Common myeloid progenitor, CD34-positive (primary cell): Measurements from ENCODE around the gene EPHB3.

Source experiments
- CTCF ChIA-PET: fragments of 350-600 bp; sonication (Branson Sonifier 250); formaldehyde crosslinking; loops from one replicate; lab custom pipeline; 2021; ENCODE audit warnings: antibody characterized with exemption; lab: Charles Lee
- POLR2A ChIA-PET: fragments of 350-600 bp; sonication (Branson Sonifier 250); formaldehyde crosslinking; loops from one replicate; lab custom pipeline; 2021; ENCODE audit warnings: antibody characterized with exemption; lab: Charles Lee
- DNase-seq, 3 donors: peaks; one replicate each; pipeline versions ENCODE4 v3.0.0 to v3.0.0-alpha.2; 2013
- H3K27ac ChIP-seq, 2 experiments: 1 replicate in 1 of 2; 2 replicates in 1 of 2; pipeline ENCODE4 v1.7.0; 2013; ENCODE audit warnings: inconsistent platforms in 2 of 2, low read length in 2 of 2, mild to moderate bottlenecking in 2 of 2, low read depth in 1 of 2, moderate library complexity in 1 of 2; ENCODE audit not compliant: severe bottlenecking in 2 of 2, insufficient read depth in 1 of 2, poor library complexity in 1 of 2
- H3K27me3 ChIP-seq, 5 experiments: replicated peaks in 2 of 5; 1 replicate in 3 of 5; 2 replicates in 2 of 5; pipeline versions ENCODE4 v1.6.1 to v1.7.0; 2013; ENCODE audit warnings: low read length in 4 of 5, mild to moderate bottlenecking in 2 of 5, moderate library complexity in 2 of 5, inconsistent platforms in 1 of 5; ENCODE audit not compliant: insufficient read depth in 5 of 5, control insufficient read depth in 4 of 5
- H3K36me3 ChIP-seq, 4 experiments: 1 replicate in 2 of 4; 2 replicates in 2 of 4; pipeline versions ENCODE4 v1.6.1 to v1.7.0; 2013; ENCODE audit warnings: low read length in 3 of 4, control low read depth in 1 of 4, mild to moderate bottlenecking in 1 of 4; ENCODE audit not compliant: control insufficient read depth in 4 of 4, insufficient read depth in 4 of 4
- H3K4me1 ChIP-seq, 4 experiments: 1 replicate in 3 of 4; 2 replicates in 1 of 4; pipeline versions ENCODE4 v1.6.1 to v1.7.1; 2013; ENCODE audit warnings: low read length in 3 of 4, mild to moderate bottlenecking in 3 of 4, control low read depth in 1 of 4, inconsistent platforms in 1 of 4, moderate library complexity in 1 of 4; ENCODE audit not compliant: control insufficient read depth in 4 of 4, insufficient read depth in 4 of 4; ENCODE audit errors: control extremely low read depth in 1 of 4
- H3K4me3 ChIP-seq, 7 experiments: 1 replicate in 4 of 7; 2 replicates in 3 of 7; pipeline versions ENCODE4 v1.5.1 to v1.7.0; 2013; ENCODE audit warnings: mild to moderate bottlenecking in 7 of 7, low read length in 6 of 7, moderate library complexity in 6 of 7, inconsistent platforms in 2 of 7, low read depth in 2 of 7, control low read depth in 1 of 7; ENCODE audit not compliant: insufficient read depth in 4 of 7, control insufficient read depth in 1 of 7; ENCODE audit errors: extremely low read depth in 1 of 7
- H3K9me3 ChIP-seq, 5 experiments: 1 replicate in 4 of 5; 2 replicates in 1 of 5; pipeline versions ENCODE4 v1.6.1 to v1.7.1; 2013; ENCODE audit warnings: low read length in 4 of 5, mild to moderate bottlenecking in 2 of 5, inconsistent platforms in 1 of 5, low read depth in 1 of 5, moderate library complexity in 1 of 5; ENCODE audit not compliant: control insufficient read depth in 4 of 5, insufficient read depth in 2 of 5; ENCODE audit errors: control extremely low read depth in 1 of 5
- WGBS: methylation state at CpG from one replicate; pipeline ENCODE4 v1.1.5; 2013; ENCODE audit not compliant: insufficient coverage; 5-methylcytosine and 5-hydroxymethylcytosine counted together

EPHB3 gene

DNA sequence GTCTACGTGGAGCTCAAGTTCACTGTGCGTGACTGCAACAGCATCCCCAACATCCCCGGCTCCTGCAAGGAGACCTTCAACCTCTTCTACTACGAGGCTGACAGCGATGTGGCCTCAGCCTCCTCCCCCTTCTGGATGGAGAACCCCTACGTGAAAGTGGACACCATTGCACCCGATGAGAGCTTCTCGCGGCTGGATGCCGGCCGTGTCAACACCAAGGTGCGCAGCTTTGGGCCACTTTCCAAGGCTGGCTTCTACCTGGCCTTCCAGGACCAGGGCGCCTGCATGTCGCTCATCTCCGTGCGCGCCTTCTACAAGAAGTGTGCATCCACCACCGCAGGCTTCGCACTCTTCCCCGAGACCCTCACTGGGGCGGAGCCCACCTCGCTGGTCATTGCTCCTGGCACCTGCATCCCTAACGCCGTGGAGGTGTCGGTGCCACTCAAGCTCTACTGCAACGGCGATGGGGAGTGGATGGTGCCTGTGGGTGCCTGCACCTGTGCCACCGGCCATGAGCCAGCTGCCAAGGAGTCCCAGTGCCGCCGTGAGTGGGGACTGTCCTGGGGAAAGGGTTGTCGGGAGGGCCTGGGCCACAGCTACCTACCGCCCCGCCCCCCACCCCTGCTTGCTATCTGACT lies 11.2 kb downstream of the EPHB3 start:
- DNase-seq: no peak
- WGBS: 97% methylated on average over 33 of the region's 33 CpGs
- no peak overlapping the region for H3K4me3 ChIP-seq
- no peaks in the 10 kb centered on the region for H3K36me3 ChIP-seq
- POLR2A ChIA-PET: no interaction called here
- CTCF ChIA-PET: interaction anchor here (0.7 to 1.1 kb wide), 3 partner anchors 10 to 151 kb away, joined by 3 read pairs; no protein-coding TSS in a partner anchor
- H3K4me1 ChIP-seq: peaks cover 0 to 30% (median 13%) of the 10 kb centered on the region in 4 experiments
- no peaks in the 10 kb centered on the region for H3K9me3 ChIP-seq
- peaks cover 3 to 31% (median 12%) of the 10 kb centered on the region in 5 experiments for H3K27me3 ChIP-seq
- no peak overlapping the region for H3K27ac ChIP-seq

DNA sequence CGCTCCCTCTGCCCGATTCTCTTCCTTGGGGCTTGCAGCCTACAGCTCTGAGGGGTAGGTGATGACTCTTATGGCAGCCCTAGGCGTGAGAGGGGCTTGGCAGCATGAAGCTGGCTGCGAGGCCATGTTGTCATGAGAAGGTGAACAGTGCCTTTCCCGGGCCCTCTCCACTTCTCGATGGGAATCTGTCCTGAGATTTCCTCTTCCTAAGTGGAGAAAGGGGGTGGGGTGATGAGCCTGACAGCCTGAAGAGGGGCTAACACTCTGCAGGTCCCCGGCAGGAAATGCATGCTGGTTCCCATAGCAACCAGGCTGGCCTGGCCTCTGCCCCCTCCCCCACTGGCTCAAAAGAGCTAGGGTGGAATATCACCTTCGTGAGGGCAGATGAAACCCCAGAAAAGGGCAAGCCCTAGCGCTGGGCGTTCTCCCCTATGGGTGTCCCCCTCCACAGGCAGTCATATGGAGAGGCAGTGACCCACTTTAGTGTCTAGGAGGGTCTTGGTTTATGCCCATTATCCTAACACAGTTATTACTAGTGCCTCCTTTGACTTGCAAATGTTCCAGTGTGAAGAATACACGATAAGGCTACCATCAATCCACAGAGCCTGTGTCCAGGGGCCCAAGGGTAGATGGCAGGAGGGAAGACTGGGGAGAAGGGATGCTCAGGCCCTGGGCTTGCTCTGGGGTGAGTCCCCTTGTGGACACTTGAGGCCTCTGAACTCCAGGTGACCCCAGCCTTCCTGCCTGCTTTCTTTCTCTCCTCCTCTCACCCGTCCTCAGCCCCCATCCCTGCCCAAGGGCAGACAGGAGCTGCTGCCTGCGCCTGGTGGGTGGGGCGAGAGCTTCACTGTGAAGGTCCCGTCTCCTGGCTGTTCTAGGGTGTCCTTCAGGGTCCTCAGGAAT lies 13.2 kb downstream of the EPHB3 start:
- H3K4me1 ChIP-seq: peaks cover 0 to 13% (median 1%) of the 10 kb centered on the region in 4 experiments
- POLR2A ChIA-PET: no interaction called here
- DNase-seq: no peak
- H3K4me3 ChIP-seq: no peak overlapping the region
- no peaks in the 10 kb centered on the region for H3K36me3 ChIP-seq
- CTCF ChIA-PET: interaction anchor here (0.7 to 1.9 kb wide), 4 partner anchors 8 to 203 kb away, joined by 3 to 6 read pairs (median 4); no protein-coding TSS in a partner anchor
- no peaks in the 10 kb centered on the region for H3K9me3 ChIP-seq
- H3K27me3 ChIP-seq: peaks cover 3 to 13% (median 6%) of the 10 kb centered on the region in 5 experiments
- H3K27ac ChIP-seq: no peak overlapping the region
- 86% methylated on average over 8 of the region's 15 CpGs for WGBS

DNA sequence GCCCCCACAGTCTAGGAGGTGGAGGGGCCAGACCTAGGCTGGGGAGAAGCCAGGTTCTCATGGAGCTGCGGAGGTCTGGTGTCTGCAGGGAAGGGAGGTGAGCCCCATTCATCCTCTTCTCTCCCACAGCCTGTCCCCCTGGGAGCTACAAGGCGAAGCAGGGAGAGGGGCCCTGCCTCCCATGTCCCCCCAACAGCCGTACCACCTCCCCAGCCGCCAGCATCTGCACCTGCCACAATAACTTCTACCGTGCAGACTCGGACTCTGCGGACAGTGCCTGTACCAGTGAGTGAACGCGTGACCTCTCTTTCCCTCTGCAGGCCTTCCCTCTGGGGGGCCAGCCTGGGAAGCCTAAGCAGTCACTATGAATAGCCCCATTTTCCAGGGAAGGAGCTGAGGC lies 14.1 kb downstream of the EPHB3 start:
- POLR2A ChIA-PET: no interaction called here

DNA sequence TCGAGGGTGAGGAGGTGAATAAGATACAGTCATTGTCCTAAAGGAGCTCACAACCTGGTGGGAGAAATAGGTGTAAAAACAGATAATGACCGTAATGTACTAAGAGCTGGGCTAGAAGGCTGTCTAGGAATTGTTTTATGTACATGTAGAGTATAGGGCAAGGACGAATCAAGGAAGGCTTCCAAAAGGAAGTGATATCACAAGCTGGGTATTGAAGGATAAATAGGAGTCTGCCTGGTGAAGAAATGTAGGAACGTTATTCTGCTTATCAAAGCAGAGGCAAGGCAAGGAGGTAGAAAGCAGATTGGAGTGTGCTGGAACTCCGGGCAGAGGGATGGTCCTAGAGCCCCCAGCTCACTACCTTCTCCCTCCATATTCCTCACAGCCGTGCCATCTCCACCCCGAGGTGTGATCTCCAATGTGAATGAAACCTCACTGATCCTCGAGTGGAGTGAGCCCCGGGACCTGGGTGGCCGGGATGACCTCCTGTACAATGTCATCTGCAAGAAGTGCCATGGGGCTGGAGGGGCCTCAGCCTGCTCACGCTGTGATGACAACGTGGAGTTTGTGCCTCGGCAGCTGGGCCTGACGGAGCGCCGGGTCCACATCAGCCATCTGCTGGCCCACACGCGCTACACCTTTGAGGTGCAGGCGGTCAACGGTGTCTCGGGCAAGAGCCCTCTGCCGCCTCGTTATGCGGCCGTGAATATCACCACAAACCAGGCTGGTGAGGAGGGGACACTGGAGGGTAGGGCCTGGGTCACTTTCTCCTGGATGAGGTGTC lies 15.1 kb downstream of the EPHB3 start:
- no peak overlapping the region for H3K27ac ChIP-seq
- ChIA-PET POLR2A (no interaction called here), CTCF (interaction anchor here (0.8 to 1.9 kb wide), 6 partner anchors 11 to 227 kb away, joined by 3 to 6 read pairs (median 3); no protein-coding TSS in a partner anchor)
- no peak for DNase-seq
- 97% methylated on average over 23 of the region's 25 CpGs for WGBS
- no peaks in the 10 kb centered on the region for H3K36me3 ChIP-seq
- H3K9me3 ChIP-seq: no peaks in the 10 kb centered on the region
- no peak overlapping the region for H3K4me3 ChIP-seq
- H3K4me1 ChIP-seq: peaks cover 0 to 13% (median 1%) of the 10 kb centered on the region in 4 experiments
- no peaks in the 10 kb centered on the region for H3K27me3 ChIP-seq

More for the DNA sequence above, 14.1 kb downstream of the EPHB3 start:
- Histone ChIP-seq H3K9me3 (no peaks in the 10 kb centered on the region), H3K36me3 (no peaks in the 10 kb centered on the region), H3K27ac (no peak overlapping the region), H3K27me3 (peaks cover 0 to 4% (median 0%) of the 10 kb centered on the region in 5 experiments), H3K4me1 (peaks cover 0 to 13% (median 1%) of the 10 kb centered on the region in 4 experiments), H3K4me3 (no peak overlapping the region)
- CTCF ChIA-PET: interaction anchor here (0.8 to 1.9 kb wide), 6 partner anchors 11 to 225 kb away, joined by 3 to 6 read pairs (median 4); no protein-coding TSS in a partner anchor
- 99% methylated on average over 9 of the region's 9 CpGs for WGBS
- DNase-seq: no peak

DNA sequence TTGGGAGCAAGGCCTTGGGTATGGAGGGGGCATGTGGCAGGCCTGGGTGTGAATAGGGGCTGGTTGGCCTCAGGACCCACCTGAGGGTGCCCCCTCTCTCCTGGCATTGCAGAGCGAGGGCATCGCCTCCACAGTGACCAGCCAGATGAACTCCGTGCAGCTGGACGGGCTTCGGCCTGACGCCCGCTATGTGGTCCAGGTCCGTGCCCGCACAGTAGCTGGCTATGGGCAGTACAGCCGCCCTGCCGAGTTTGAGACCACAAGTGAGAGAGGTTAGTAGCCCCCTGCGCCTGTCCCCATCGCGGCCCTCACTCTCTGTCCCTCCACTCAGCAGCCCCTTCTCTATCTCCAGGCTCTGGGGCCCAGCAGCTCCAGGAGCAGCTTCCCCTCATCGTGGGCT lies 16.0 kb downstream of the EPHB3 start:
- no peak for DNase-seq
- ChIA-PET POLR2A (no interaction called here), CTCF (interaction anchor here (1.1 kb wide), 1 partner anchor 12 kb away, joined by 3 read pairs; no protein-coding TSS in a partner anchor)
- Histone ChIP-seq H3K4me1 (peaks cover 0 to 13% (median 1%) of the 10 kb centered on the region in 4 experiments), H3K27me3 (peaks cover 0 to 4% (median 0%) of the 10 kb centered on the region in 5 experiments), H3K36me3 (no peaks in the 10 kb centered on the region), H3K27ac (no peak overlapping the region), H3K9me3 (no peaks in the 10 kb centered on the region), H3K4me3 (no peak overlapping the region)
- WGBS: 97% methylated on average over 15 of the region's 15 CpGs

DNA sequence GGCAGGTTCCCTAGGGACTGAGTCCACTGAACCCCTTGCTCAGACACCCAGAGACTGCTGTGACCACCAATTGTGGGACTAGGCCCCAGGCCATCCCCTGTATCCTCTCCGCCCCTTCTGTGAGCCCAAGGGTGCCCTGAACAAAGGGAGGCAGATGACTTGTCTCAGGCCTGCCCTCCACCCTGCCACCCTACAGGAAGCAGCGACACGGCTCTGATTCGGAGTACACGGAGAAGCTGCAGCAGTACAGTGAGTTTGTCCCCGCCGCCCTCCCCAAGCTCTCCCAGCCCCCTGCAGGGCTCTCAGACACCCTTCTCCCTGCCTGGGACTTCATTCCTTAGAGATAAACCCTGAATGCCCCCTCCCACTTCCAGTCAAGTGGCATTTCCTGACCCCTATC lies 16.6 kb downstream of the EPHB3 start:
- ChIA-PET POLR2A (no interaction called here), CTCF (interaction anchor here (1.2 to 1.3 kb wide), 3 partner anchors 14 to 226 kb away, joined by 3 to 4 read pairs (median 3); no protein-coding TSS in a partner anchor)
- no peaks in the 10 kb centered on the region for H3K36me3 ChIP-seq
- no peak overlapping the region for H3K4me3 ChIP-seq
- H3K27me3 ChIP-seq: peaks cover 0 to 9% (median 6%) of the 10 kb centered on the region in 5 experiments
- H3K9me3 ChIP-seq: no peaks in the 10 kb centered on the region
- 97% methylated on average over 7 of the region's 7 CpGs for WGBS
- DNase-seq: no peak
- H3K4me1 ChIP-seq: peaks cover 0 to 17% (median 6%) of the 10 kb centered on the region in 4 experiments
- H3K27ac ChIP-seq: no peak overlapping the region
